Activated CD8-positive, alpha-beta memory T cell treated with anti-CD3 and anti-CD28 coated beads for 36 hours (primary cell): Measurements from ENCODE around the gene CDH19. TPM values are rescaled to one million over a fixed set of nuclear protein-coding genes. Genes with fewer than 3 reads are reported as not detected.

Experiments used
- CTCF ChIA-PET: fragments of 350-600 bp; sonication (Branson Sonifier 250); formaldehyde crosslinking; loops from one replicate; lab custom pipeline; 2021; ENCODE audit warnings: antibody characterized with exemption; lab: Charles Lee
- POLR2A ChIA-PET: fragments of 350-600 bp; sonication (Branson Sonifier 250); formaldehyde crosslinking; loops from one replicate; lab custom pipeline; 2021; ENCODE audit warnings: antibody characterized with exemption; lab: Charles Lee
- total RNA-seq, 2 experiments: library from RNA; stranded (reverse); gene quantifications; one replicate each; pipeline ENCODE4 v1.2.3, GENCODE V29; 2021

Gene CDH19
- total RNA-seq, 2 experiments from 2014 or later: not detected

GRCh38 chr18:66571845-66572244 lies 32.0 kb downstream of the CDH19 start:
- ChIA-PET CTCF (no interaction called here), POLR2A (no interaction called here)

- CTCF ChIA-PET: no interaction called here
- POLR2A ChIA-PET: no interaction called here
Measured at GRCh38 chr18:66566616-66567015, 37.3 kb downstream of the CDH19 start.

- CTCF ChIA-PET: no interaction called here
- POLR2A ChIA-PET: no interaction called here
Measured at GRCh38 chr18:66564236-66564635, 39.7 kb downstream of the CDH19 start.

DNA sequence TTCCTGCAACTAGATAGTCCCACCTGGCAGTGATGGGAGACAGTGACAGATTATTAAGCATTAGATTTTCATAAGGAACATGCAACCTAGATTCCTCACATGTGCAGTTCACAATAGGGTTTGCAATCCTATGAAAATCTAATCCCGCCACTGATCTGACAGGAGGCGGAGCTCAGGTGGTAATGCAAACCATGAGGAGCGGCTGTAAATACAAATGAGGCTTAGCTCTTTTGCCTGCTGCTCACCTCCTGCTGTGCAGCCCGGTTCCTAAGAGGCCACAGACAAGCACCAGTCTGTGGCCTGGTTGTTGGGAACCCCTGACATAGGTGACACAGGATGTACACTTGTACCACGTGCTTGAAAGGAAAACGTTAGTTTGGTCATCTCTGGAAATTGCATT lies 41.6 kb downstream of the CDH19 start:
- ChIA-PET POLR2A (no interaction called here), CTCF (no interaction called here)

- ChIA-PET CTCF (no interaction called here), POLR2A (no interaction called here)
Measured at GRCh38 chr18:66560094-66560493, 43.8 kb downstream of the CDH19 start.

DNA sequence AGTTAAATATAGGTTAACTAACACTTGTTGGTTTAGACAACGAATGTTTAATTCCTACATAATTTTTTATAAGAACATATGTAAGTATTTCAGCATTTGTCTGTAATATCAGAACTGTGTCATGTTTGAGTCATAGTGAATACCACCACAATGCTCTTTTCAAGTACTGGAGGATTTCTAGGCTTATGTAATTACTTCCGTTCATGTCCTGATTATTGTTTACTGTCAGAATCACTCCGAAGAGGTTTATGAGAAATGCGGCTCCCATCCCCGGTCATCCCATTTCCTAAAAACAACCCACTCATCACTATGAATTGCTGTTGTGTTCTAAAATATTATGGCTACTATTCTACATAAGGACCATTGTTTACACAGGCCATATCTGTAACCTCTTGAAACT lies 45.1 kb downstream of the CDH19 start:
- CTCF ChIA-PET: no interaction called here
- POLR2A ChIA-PET: no interaction called here

DNA sequence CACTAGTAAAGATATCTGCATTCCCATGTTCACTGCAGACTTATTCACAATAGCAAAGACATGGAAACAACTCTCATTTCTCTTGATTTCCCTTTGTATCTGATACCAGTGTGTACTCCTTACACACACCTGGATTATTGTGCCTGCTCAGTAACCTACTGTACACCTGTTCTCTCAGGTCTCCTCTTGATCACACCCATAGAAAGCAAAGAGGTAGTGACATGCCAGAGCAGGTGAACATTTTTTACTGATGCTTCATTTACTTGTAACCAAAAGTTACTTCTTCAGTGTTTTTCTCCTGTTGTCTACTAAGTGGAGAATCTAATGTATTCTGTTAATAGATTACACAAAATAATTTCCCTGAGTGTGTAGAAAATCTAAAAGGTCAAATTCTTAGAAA lies 46.8 kb downstream of the CDH19 start:
- ChIA-PET CTCF (no interaction called here), POLR2A (no interaction called here)

DNA sequence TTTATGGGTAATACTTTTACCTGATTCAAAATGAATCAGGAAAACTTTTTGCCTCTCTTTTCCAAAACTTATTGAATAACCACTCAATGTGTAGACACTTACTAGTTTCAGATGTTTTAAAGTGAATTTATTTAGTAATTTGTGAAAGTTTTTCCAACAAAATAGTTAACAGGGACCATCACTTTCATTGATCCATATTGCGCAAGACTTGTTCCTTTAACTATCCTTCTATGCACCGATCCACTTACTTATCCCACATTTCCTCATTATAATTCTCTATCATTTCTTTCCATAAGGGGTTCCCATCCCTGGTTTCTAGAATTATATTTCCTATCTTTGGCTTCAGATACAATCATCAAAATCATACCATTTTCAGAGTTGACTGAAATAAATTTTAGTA lies 48.3 kb downstream of the CDH19 start:
- ChIA-PET POLR2A (no interaction called here), CTCF (no interaction called here)

- POLR2A ChIA-PET: no interaction called here
Measured at GRCh38 chr18:66553824-66554223, 50.1 kb downstream of the CDH19 start.

DNA sequence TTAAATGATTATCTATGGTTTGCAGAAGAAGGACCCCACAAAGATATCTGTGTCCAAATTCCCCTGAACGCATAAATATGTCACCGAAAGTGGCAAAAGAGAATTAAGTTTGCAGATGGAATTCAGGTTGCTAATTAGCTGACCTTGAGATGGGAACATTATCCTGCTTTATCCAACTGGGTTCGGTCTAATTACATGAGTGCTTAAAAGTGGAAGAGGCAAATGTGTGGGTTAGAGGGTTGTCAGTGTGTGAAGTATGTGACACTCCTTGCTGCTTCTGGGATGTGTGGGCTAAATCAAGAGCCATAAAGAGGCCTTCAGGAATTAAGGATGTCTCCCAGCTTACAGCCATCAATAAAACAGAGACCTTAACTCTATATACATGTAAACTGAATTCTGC lies 53.5 kb downstream of the CDH19 start:
- ChIA-PET POLR2A (no interaction called here), CTCF (no interaction called here)

More at GRCh38 chr18:66553824-66554223, 50.1 kb downstream of the CDH19 start:
- CTCF ChIA-PET: no interaction called here

DNA sequence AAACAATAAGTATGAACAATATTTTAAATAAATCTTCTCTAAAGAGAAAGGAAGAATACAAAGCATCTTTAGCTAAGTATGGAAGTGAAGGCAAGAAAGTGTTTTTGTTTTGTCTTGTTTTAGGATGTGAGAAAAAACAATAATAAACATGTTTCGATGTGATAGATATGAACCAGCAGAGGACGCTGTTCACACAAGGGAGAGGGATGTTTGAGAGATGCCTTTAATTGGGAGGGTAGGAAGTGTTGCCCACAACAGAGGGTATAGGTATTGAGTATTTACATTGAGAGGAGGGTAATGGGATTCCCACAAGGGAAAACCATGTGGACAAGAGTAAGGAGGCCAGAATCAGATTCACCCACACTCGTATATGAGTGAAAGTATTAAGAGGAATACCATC lies 55.1 kb downstream of the CDH19 start:
- POLR2A ChIA-PET: no interaction called here
- CTCF ChIA-PET: no interaction called here

DNA sequence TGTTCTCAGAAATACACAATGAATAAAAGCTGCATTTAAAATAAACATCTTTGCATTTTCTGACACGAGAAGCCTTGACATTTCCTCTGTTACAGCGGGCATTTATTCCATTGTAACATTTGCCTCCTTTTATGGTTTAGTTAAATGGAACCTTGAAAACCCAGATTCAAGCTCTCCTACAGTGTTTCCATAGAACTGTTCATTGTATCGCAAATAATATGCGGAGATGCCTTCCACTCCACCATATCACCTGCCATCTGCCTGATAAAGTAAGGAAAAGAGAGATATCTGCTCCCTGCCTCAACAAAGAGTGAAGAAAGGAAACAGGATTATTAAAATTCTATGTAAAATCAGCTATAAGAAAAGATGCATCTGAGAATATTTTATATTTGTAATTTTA lies 69.8 kb downstream of the CDH19 start:
- ChIA-PET POLR2A (no interaction called here), CTCF (no interaction called here)

DNA sequence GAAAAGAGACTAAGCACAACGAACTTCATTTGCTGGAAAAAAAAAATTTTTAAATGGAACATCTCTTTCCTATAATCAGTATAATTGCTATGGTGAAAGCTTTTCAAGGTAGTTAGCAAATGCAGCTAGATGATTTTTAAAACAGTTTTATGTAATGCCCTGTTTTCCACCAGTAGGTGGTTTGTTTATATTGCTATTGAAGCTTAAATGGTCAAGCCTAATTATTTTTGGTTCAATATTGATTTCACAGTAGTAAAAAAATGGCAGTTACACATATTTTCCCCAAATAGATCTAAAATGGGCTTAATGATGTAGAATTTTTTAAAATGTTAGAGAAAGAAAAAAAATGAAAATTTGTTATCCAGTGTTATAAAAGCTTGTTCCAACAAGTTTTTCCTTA lies 70.2 kb downstream of the CDH19 start:
- ChIA-PET POLR2A (no interaction called here), CTCF (no interaction called here)

DNA sequence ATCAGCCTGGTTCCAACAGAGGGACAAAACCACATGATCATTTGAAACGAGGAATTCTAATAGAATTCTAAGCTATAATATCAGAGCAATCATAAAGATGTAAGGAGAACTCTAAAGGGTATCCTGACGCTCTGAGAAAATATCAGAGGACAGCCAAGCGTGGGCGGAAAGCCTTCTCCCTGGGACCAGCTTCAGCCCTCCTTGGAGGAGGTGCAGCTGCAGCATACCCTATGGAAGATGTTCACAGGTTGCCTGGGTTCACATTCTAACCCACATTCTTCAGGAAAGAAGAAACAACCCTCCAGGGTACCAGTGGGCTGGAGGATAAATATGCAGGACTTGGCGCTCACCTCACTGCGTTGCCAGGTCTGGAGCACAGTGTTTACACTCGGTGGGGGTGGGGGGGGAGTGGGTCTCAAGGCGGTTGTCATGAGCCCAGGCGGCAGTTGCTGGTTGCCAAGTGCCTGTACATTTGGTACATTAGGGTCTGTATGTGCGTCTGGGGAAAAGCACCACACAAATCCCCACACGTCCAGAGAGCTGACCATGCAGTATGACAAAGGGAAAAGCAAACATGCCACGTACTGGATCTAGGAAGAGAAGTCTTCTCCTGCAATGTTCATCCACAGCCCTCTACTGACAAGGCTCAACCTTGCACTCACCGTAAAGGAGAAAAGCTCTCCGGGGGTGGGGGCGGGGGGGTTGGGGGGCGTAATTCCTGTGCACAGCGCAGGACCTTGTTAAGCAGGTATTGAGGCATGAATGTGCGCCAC lies 80.5 kb downstream of the CDH19 start:
- POLR2A ChIA-PET: no interaction called here
- CTCF ChIA-PET: no interaction called here

DNA sequence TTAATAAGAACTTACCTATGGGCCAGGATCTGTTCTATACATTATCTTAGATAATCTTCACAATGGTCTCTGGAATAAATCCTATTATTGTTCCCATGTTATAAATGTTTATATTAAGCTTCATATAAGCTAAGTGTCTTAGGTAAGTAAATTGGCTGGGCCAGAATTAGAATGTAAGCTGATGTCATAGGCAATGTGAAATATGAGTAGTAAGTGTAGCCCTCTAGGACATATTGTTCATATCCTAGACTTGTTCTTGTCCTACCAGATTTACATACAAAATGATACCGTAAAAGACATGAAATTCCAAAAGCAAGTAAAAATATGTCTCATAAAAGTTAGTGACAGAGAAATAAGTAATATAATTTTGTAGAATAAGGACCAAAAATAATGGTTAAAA lies 89.9 kb downstream of the CDH19 start:
- POLR2A ChIA-PET: no interaction called here
- CTCF ChIA-PET: no interaction called here

- POLR2A ChIA-PET: no interaction called here
Measured at GRCh38 chr18:66511792-66512191, 92.1 kb downstream of the CDH19 start.

GRCh38 chr18:66511289-66511688 lies 92.6 kb downstream of the CDH19 start:
- CTCF ChIA-PET: no interaction called here
- POLR2A ChIA-PET: no interaction called here

More at GRCh38 chr18:66511792-66512191, 92.1 kb downstream of the CDH19 start:
- CTCF ChIA-PET: no interaction called here

GRCh38 chr18:66510357-66511045 lies 93.4 kb downstream of the CDH19 start:
- CTCF ChIA-PET: no interaction called here
- POLR2A ChIA-PET: no interaction called here

DNA sequence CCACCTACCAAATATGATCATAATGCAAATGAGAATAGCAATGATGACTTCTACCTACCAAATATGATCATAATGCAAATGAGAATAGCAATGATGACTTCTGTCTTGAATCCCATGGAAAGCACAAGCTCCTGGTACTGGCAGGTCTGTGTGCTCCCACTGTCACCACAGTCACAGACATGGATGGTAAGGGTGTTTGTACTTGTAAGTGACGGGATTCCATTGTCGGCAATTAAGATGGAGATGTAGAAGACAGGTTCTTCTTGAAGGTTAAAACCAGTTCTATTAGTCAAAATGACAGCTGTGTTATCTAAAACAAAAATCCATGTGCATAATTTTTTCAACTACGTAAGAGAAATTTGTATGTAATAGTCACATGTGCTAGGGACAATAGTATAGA lies 95.0 kb downstream of the CDH19 start:
- POLR2A ChIA-PET: no interaction called here
- CTCF ChIA-PET: interaction anchor here (0.5 kb wide), 1 partner anchor 954 kb away, joined by 3 read pairs; no protein-coding TSS in a partner anchor

GRCh38 chr18:66506178-66506577 lies 97.7 kb downstream of the CDH19 start:
- POLR2A ChIA-PET: no interaction called here
- CTCF ChIA-PET: no interaction called here

GRCh38 chr18:66497351-66497750 lies 106.5 kb downstream of the CDH19 start:
- CTCF ChIA-PET: no interaction called here
- POLR2A ChIA-PET: no interaction called here
